Heart right ventricle (tissue), 16 donors: ENCODE results near the gene PJA1. TPM values are rescaled to one million over a fixed set of nuclear protein-coding genes. Genes with fewer than 3 reads are reported as not detected.

Source experiments
- ATAC-seq, 8 donors: fragments of 200-7000 bp; cut with Tn5 transposase; one replicate each; pipeline ENCODE4 v1.9.1; 2020; ENCODE audit warnings: mild to moderate bottlenecking in 8 of 8, moderate library complexity in 8 of 8, moderate number of reproducible peaks in 1 of 8
- DNase-seq, 2 donors: peaks; one replicate each; pipeline ENCODE4 v3.0.0-alpha.2; 2020
- H3K27ac ChIP-seq, 10 donors: fragments of 200-600 bp; sonication (generic) in 2 of 10; one replicate each; pipeline versions ENCODE4 v1.5.0 to v1.8.0; 2020 to 2022; ENCODE audit warnings: mild to moderate bottlenecking in 3 of 10
- H3K27me3 ChIP-seq, 7 donors: fragments of 200-600 bp; one replicate each; pipeline ENCODE4 v1.8.0; 2021 to 2022; ENCODE audit warnings: mild to moderate bottlenecking in 2 of 7
- H3K36me3 ChIP-seq, 9 donors: fragments of 200-600 bp; sonication (generic) in 1 of 9; one replicate each; pipeline versions ENCODE4 v1.5.0 to v1.8.0; 2020 to 2022; ENCODE audit warnings: mild to moderate bottlenecking in 2 of 9
- H3K4me1 ChIP-seq, 9 donors: fragments of 200-600 bp; sonication (generic) in 1 of 9; one replicate each; pipeline versions ENCODE4 v1.5.0 to v1.8.0; 2020 to 2022; ENCODE audit warnings: mild to moderate bottlenecking in 4 of 9
- H3K4me3 ChIP-seq, 10 donors: fragments of 200-600 bp; sonication (generic) in 2 of 10; one replicate each; pipeline versions ENCODE4 v1.5.0 to v1.8.0; 2020 to 2022; ENCODE audit warnings: mild to moderate bottlenecking in 7 of 10, moderate library complexity in 2 of 10
- H3K9me3 ChIP-seq, 11 donors: fragments of 200-600 bp in 10 of 11; sonication (generic) in 2 of 11; one replicate each; pipeline versions ENCODE4 v1.5.0 to v1.8.0; 2013 to 2022; ENCODE audit warnings: mild to moderate bottlenecking in 2 of 11, control low read depth in 1 of 11, moderate library complexity in 1 of 11
- WGBS, 2 donors: extraction: QIAGEN DNeasy Blood & Tissue Kit; methylation state at CpG; one replicate each; pipeline ENCODE4 v1.1.7; 2013; ENCODE audit warnings: inconsistent platforms in 1 of 2; 5-methylcytosine and 5-hydroxymethylcytosine counted together
- intact Hi-C, 10 donors: fragments of 100-400 bp; cut with DNase I; formaldehyde crosslinking; loops; one replicate each; pipeline versions ENCODE4 v1.11.1 to v1.14.2; 2022
- polyA plus RNA-seq, 2 donors: library from polyadenylated mRNA; stranded (reverse); fragments of 200-250 nt; gene quantifications; one replicate each; pipeline ENCODE4 v1.2.3, GENCODE V29; 2013
- total RNA-seq, 10 donors: library from RNA; stranded (reverse); fragmentation: NEBNext Ultra II Directional in 3 of 10; extraction: Animal tissue kit (Norgen Biotek cat#: 25700) in 3 of 10; gene quantifications; one replicate each; pipeline versions ENCODE4 v1.2.1 to v1.2.4, GENCODE V29; 2021 to 2023
- TF ChIP-seq, protein P1 (sequence below), 9 donors: fragments of 200-600 bp; sonication (generic) in 2 of 9; IDR thresholded peaks; one replicate each; pipeline versions ENCODE4 v1.5.0 to v1.8.0; 2021 to 2022; ENCODE audit warnings: antibody characterized with exemption in 9 of 9, mild to moderate bottlenecking in 5 of 9, moderate library complexity in 1 of 9
- donor health status: Arrhythmogenic right ventricular cardiomyopathy.
- donor health status: ischemic (EF 13 %, LVEDD 7.1; RV severe dilation, severe dysfunction).
- donor health status: healthy with polysubstance abuse.
- donor health status: DM: no; HTN: yes; CAD: no.
- donor health status: DM: no; HTN: no; CAD: no.
- donor health status: ischemic (EF 25% LVEDD 6.9; RV normal size, moderate dysfunction).
- donor health status: ischemic (EF 25% LVEDD 5.7; RV mildly dilated, moderate dysfunction).
- donor health status: healthy.
- donor health status: DM: yes; HTN: yes; CAD: no.
- donor health status: Ischemic cardiomyopathy.
- donor health status: ischemic (EF 35%, LVEDD 5.7; RV mildly dilated, moderate dysfunction).
- donor health status: nonischemic (EF 11% LVEDD 7.7; RV severe dilation, severe dysfunction).
- donor health status: DM: yes; HTN: yes; CAD: no.
- donor health status: PGD.
- donor health status: ischemic (EF 29% LVEDD 5.4; RV normal size, mild dysfunction).
- donor health status: nonischemic (EF 23%, LVEDD 6.1; RV moderate dilation, normal function).

PJA1 gene
- total and polyA plus RNA-seq, 12 donors: 4.5 to 20.2 (median 15.0) TPM

DNA sequence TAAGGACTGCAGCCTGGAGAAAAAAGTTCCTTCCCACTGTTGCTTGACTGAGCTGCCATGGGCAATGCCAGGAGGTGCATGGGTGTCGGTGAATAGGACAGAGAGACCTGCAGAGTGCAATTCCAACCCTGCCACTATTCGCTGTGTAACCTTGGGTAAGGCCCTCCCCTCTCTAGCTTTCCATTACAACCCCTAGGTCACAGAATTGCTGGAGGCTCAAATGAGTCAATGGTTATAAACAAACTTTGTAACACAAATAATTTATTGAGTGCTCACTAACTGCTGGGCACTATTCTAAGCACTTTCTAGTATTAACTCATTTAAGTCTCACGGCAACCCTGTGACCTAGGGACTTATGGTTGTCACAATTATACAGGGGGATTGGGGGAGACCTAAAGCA lies 37.8 kb downstream of the PJA1 start:
- DNase-seq (no peak), ATAC-seq (no peak)
- Histone ChIP-seq H3K36me3 (no peaks in the 10 kb centered on the region), H3K4me3 (no peak overlapping the region), H3K9me3 (no peaks in the 10 kb centered on the region), H3K27ac (no peak overlapping the region), H3K27me3 (peaks cover 0 to 79% (median 0%) of the 10 kb centered on the region in 7 donors), H3K4me1 (peaks cover 0 to 5% (median 0%) of the 10 kb centered on the region in 9 donors)
- TF ChIP-seq, protein P1, sequence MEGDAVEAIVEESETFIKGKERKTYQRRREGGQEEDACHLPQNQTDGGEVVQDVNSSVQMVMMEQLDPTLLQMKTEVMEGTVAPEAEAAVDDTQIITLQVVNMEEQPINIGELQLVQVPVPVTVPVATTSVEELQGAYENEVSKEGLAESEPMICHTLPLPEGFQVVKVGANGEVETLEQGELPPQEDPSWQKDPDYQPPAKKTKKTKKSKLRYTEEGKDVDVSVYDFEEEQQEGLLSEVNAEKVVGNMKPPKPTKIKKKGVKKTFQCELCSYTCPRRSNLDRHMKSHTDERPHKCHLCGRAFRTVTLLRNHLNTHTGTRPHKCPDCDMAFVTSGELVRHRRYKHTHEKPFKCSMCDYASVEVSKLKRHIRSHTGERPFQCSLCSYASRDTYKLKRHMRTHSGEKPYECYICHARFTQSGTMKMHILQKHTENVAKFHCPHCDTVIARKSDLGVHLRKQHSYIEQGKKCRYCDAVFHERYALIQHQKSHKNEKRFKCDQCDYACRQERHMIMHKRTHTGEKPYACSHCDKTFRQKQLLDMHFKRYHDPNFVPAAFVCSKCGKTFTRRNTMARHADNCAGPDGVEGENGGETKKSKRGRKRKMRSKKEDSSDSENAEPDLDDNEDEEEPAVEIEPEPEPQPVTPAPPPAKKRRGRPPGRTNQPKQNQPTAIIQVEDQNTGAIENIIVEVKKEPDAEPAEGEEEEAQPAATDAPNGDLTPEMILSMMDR (IDR thresholded peaks at IDR 0.05): no peak
- WGBS, 2 donors: 96 to 99% methylated on average over 3 of the region's 3 CpGs
- intact Hi-C loops: no loop called here

DNA sequence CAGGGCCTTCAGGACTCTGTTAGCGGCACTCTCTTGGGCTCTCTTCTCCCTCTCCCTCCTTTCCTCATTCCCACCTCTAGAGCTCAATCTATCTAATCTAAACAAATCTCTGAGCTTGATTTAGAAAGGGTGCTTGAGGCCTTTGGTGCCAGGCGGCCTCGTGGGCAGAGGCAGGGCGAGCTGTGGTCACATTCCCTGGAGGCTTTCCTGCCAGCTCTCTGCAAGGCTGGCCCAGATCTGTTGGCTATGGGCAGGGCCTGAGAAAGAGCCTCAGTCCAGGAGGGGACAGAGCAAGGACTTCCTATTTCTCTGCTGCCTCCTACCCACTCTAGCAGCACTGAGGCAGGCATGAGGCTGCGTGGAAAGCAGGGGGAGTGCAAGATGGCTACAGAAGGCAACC lies 38.6 kb downstream of the PJA1 start:
- TF ChIP-seq, protein P1 (IDR thresholded peaks at IDR 0.05): no peak
- no peak overlapping the region for H3K27ac ChIP-seq
- intact Hi-C loops: no loop called here
- DNase-seq (no peak), ATAC-seq (no peak)
- no peaks in the 10 kb centered on the region for H3K9me3 ChIP-seq
- H3K4me1 ChIP-seq: peaks cover 0 to 5% (median 0%) of the 10 kb centered on the region in 9 donors
- H3K4me3 ChIP-seq: no peak overlapping the region
- H3K36me3 ChIP-seq: no peaks in the 10 kb centered on the region
- peaks cover 0 to 86% (median 0%) of the 10 kb centered on the region in 7 donors for H3K27me3 ChIP-seq
- 54 to 76% methylated on average over 5 of the region's 5 CpGs for WGBS, 2 donors

DNA sequence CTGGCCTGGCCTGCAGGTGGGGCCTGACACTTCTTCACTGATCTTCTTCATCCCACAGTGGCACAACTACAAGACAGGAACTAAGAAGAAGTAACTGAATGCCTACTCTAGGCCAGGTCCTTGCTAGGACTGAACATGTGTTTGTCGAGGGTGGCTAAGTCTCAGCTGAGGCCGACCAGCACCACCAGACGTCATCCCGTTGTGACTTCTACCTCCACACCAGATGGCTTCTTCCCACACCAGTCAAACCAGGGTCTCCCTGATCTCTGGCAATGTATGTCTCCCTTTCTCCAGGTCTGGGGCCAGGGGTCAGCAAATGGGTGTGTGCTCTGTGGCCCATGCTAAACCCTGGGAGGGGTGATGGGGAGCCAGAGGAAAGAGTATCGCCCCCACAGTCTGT lies 40.2 kb downstream of the PJA1 start:
- intact Hi-C loops: no loop called here
- H3K36me3 ChIP-seq: no peaks in the 10 kb centered on the region
- peaks cover 0 to 75% (median 0%) of the 10 kb centered on the region in 7 donors for H3K27me3 ChIP-seq
- H3K27ac ChIP-seq: no peak overlapping the region
- TF ChIP-seq, protein P1 (IDR thresholded peaks at IDR 0.05): no peak
- no peak for DNase-seq
- no peak overlapping the region for H3K4me3 ChIP-seq
- no peak for ATAC-seq
- H3K4me1 ChIP-seq: peaks cover 0 to 5% (median 0%) of the 10 kb centered on the region in 9 donors
- H3K9me3 ChIP-seq: no peaks in the 10 kb centered on the region
- 92 to 98% methylated on average over 5 of the region's 5 CpGs for WGBS, 2 donors

DNA sequence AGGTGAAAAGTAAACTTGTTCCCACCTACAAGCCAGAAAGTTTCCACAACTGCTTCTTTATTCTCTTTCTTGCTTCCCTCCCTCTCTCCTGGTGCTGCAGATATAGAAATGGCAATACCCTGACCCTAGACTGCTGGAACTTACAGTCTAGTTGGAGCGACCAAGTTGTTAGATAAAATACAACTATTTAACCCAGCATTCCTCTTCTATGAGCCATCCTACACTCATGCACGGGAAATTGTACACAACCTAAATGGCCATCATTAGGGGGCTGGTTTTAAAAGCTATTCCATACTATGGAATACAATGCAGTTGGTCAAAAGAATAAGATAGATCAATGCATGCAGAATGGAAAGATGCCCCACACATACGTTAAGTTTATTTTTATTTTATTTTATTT lies 41.1 kb downstream of the PJA1 start:
- Histone ChIP-seq H3K36me3 (no peaks in the 10 kb centered on the region), H3K27ac (no peak overlapping the region), H3K4me1 (peaks cover 0 to 5% (median 0%) of the 10 kb centered on the region in 9 donors), H3K9me3 (no peaks in the 10 kb centered on the region), H3K27me3 (peaks cover 0 to 66% (median 0%) of the 10 kb centered on the region in 7 donors), H3K4me3 (no peak overlapping the region)
- DNase-seq (no peak), ATAC-seq (no peak)
- WGBS, 2 donors: 90 to 92% methylated on average over 3 of the region's 3 CpGs
- TF ChIP-seq, protein P1 (IDR thresholded peaks at IDR 0.05): no peak
- intact Hi-C loops: no loop called here
